Daoy (cell line): ENCODE results near the gene ZNRF4. TPM values are rescaled to one million over a fixed set of nuclear protein-coding genes. Genes with fewer than 3 reads are reported as not detected.
"Not testable (repeated sequence)": the region's sequence is repeated elsewhere in the genome, so short reads cannot be mapped to it uniquely, and the experiment has no call there.

Source experiments
- DNase-seq: peaks from one replicate; pipeline ENCODE4 v3.0.0-alpha.2; 2015; ENCODE audit warnings: low read depth
- total RNA-seq: library from RNA; depleted of rRNA; stranded (reverse); fragments of >200 nt; shearing (Covaris generic); gene quantifications from 2 replicates; pipeline ENCODE4 v1.2.3, GENCODE V29; 2014; rRNA removed

The ZNRF4 gene, protein sequence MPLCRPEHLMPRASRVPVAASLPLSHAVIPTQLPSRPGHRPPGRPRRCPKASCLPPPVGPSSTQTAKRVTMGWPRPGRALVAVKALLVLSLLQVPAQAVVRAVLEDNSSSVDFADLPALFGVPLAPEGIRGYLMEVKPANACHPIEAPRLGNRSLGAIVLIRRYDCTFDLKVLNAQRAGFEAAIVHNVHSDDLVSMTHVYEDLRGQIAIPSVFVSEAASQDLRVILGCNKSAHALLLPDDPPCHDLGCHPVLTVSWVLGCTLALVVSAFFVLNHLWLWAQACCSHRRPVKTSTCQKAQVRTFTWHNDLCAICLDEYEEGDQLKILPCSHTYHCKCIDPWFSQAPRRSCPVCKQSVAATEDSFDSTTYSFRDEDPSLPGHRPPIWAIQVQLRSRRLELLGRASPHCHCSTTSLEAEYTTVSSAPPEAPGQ
- total RNA-seq = not detected in 2 replicates

DNA sequence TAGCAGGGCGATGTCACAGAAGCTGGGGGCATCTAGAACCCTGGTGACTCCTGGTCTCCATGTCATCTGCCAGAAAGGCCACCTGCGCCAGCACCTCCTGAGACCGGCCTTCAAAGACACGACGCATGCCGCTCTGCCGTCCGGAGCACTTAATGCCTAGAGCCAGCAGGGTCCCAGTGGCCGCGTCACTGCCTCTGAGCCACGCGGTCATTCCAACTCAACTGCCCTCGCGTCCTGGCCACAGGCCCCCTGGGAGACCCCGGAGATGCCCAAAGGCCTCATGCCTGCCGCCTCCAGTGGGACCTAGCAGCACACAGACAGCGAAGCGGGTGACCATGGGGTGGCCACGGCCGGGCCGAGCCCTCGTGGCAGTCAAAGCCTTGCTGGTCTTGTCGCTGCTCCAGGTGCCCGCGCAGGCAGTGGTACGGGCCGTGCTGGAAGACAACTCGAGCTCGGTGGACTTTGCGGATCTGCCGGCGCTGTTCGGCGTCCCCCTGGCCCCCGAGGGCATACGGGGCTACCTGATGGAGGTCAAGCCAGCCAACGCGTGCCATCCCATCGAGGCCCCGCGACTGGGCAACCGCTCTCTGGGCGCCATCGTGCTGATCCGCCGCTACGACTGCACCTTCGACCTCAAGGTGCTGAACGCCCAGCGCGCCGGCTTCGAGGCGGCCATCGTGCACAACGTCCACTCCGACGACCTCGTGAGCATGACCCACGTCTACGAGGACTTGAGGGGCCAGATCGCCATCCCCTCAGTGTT lies at the start of gene ZNRF4:
ZNRF4 (plus strand) TSS at position 51 of the 763 bp plus-strand sequence; CDS start at position 126, 75 bp downstream.
- no peak for DNase-seq

DNA sequence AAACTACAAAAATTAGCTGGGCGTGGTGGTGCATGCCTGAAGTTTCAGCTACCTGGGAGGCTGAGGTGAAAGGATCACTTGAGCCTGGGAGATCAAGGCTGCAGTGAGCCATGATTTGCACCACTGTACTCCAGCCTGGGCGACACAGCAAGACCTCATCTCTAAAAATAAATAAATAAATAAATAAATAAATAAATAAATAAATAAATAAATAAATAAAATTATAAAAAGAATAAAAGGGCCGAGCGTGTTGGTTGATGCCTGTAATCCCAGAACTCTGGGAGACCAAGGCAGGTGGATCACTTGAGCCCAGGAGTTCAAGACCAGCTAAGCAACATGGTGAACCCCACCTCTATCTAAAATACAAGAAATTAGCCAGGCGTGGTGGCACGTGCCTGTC lies 49.0 kb upstream of the ZNRF4 start:
- not testable (repeated sequence) for DNase-seq

DNA sequence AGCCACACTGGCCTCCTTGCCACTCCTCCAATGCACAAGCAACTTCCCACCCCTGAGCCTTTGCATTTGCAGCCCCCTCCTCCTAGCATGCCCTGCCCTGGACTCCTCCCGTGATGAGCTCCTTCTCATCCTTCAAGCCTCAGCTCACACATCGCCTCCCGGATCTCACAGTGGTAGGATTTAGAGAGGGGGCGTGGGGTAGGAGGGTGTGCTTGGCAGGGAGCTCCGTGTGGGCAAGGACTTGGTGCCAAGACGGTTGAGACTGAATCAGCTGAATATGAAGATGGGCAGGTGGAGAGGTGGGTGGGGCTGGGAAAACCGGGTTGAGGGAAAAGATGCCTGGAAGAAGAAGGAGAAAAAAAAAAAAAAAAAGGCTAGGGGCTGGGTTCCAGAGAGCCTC lies 48.4 kb upstream of the ZNRF4 start:
- DNase-seq = no peak

DNA sequence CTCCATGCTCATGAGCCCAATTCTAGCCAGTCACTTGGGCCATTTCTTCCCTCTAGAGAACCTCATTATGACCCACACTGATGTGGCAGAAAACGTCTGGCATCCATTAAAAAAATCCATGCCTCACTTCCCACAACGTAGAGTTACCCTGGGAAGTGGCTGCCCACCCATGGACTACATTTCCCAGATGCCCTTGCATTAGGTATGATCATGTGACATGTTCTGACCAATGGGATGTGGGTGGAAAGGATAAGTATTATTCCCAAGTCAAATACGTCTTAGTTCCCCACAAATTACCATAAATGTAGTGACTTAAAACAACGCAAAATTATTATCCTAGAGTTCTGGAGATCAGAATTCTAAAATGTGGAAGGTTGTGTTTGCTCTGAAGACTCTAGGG lies 47.9 kb upstream of the ZNRF4 start:
- peak; percentile 43 for DNase-seq

DNA sequence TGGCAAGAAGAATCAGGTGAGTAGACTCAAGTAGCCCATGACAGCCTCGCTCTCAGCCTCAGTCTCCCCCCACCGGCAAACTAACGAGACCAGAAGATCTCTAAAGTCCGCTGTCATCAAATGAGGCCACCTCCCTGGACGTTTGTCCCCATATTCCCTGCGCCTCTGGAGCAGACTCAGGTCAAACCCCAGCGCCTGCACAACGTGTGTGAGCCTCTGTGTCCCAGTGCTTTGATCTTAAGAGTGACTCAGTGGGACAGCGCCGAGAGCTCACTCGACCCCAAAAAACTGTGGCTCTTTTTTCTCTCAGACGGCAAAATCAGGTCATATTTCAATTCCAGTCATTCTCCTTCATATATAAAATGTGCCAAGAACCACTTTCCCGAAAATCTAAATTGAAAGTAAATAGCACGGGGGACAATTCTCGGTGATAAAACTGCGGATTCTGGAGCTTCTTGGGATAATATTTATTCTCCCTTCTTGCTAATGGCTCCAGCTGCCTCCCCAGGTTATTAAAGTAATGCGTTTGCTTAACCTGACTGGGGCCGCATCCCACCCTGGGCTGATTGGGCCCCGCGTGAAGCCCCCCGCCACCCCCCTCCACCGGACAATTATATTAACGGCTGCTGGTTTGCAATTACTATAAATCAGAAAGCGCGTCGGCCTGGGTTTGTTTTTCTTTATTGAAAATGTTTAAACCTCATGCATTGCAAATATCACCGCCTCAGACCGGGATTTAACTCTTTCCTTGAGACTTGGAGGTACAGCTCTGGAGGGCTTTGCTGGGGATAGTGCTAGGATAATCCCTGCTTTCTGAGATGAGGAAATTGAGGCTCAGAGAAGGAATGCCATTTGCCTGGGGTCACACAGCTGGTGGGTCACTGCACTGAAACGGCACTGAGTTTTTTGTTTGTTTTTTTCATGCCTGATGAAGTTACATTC lies 37.5 kb upstream of the ZNRF4 start:
- DNase-seq = no peak

DNA sequence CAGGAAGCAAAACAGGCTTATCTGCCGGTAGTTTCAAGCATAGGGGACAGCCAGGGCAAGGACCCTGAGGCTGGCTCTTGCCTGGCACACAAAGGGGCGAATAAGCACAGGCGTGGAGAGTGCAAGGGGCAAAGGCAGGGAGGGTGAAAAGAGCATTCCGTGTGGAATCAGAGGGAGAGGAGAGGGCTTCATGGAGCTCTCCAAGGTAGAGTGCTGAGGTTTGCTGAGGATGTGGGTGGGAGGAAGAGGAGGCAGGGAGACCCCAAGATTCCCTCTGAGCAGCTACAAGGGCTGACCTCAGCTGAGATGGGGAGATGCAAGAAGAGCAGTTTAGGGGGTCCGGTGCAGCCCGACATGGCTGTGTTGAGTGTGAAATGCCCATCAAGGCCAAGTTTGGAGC lies 36.5 kb upstream of the ZNRF4 start:
- no peak for DNase-seq

DNA sequence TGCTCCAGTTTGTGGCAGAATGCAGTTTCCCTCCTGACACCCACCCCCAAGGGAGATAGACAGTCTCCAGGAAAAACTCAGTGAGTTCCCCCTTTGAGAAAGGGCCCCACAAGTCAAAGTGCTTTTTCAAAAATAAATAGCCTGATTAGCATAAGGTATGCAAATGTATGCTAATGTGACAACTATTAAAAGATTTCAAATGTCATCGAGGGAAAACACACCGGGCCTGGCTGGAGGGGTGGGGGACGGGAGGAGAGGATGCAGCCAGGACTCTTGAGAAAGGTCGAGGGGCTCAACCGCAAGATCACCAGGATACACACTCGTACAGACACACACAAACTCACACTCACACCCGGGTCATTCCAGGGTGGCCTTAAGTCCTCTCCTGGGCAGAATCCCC lies 34.3 kb upstream of the ZNRF4 start:
- DNase-seq = no peak

DNA sequence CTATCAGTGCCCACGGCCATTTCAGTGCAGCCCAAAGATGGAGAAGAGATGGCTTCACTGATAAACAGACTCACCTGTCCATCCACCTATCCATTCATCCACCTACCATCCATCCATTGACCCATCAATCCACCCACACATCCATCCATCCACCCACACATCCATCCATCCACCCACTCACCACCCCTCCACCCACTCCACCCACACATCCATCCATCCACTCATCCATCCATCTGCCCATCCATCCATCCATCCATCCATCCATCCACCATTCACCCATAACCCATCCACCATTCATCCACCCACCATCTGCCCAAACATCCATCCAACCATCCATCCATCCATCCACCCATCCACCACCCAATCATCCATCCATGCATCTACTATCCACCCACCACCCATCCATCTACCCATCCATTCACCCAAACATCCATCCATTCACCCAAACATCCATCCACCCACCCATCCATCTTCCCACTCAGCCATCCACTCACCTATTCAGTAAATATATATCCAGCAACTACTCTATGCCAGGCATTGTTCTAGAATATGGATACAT lies 31.6 kb upstream of the ZNRF4 start:
- DNase-seq = no peak

DNA sequence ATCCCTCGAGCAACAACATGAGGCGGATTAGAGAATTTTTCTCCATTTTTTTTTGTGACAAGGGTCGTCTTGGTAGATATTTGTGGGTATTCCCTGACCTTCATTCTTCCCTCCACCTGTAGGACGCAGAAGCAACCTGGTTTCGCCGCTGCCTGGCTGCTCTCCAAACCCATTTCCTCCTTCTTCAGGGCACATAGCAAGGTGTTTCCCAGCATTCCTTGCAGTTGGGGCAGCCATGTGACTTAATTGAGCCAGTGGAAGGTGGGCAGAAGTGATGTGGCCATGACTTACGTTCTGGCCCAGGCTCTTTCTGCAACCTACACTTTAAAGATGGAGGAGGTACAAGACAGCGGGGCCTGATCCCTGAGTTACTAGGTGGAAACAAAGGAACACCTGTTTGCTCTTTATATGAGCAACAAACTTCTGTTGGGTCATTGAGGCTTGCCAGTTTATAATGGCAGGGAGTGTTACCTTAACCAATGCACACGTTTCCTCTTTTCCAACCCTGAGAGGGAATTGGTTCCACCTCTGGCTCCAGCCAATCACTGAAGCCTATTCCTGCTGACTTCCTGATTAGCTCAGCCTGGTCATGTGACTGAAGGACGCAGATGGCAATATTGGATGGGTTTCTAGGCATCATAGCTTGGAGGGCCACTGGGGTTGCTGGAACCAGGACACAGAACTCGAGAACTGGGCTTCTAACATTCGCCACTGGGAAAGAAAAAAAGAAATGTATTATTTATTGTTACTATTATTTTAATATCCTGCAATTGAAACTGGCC lies 30.8 kb upstream of the ZNRF4 start:
- DNase-seq = no peak

DNA sequence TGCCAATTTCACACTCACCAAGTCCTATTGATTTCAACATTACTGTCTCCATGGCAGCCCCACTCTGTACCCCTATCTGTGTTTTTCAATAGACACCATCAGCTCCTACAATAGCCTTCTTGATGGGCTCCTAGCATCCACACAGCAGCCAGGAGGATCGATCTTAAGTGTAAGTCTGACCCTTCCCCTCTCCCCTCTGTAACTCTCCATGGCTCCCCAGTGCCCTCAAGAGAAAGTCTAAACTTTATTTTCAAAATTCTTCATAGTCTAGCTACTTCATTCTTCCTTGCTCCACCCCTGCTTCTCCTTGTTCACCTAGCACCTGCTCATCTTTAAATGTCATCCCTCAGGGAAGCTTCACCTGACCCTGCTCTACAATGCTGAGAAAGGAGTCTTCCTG lies 30.0 kb upstream of the ZNRF4 start:
- DNase-seq = no peak

DNA sequence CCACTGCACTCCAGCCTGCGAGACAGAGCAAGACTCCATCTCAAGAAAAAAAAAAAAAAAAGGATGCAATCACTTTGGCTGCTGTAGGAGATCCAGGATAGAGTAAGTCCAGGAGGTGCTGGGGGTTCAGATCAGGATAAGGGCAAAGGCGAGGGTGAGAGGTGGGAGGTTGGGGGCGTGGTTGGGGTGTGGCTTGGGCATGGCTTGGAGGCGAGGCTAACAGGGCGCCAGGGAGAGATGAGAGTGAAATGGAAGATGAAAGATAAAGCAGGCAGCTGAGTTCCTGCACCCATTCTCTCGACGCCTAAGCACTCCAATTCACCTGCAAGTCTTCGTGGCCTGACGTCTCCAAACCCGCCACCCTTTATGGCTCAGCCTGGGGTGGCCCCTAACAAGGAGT lies 25.0 kb upstream of the ZNRF4 start:
- DNase-seq = no peak

DNA sequence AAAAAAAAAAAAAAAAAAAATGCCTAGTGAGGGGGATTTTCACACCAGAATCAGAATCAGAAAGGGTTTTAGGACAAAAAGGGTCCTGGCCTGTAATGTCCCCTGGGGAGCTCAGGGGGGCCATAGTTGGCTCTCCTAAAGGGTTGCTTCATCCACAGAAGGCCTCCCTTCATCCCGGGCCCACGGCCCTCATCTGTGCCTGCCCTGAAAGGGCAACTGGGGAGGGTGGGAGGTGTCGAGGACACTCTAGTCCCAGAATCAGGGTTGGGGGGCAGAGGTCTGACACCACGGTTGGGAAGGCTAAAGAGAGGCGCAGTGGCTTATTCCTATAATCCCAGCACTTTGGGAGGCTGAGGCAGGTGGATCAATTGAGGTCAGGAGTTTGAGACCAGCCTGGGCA lies 22.5 kb upstream of the ZNRF4 start:
- DNase-seq = no peak

DNA sequence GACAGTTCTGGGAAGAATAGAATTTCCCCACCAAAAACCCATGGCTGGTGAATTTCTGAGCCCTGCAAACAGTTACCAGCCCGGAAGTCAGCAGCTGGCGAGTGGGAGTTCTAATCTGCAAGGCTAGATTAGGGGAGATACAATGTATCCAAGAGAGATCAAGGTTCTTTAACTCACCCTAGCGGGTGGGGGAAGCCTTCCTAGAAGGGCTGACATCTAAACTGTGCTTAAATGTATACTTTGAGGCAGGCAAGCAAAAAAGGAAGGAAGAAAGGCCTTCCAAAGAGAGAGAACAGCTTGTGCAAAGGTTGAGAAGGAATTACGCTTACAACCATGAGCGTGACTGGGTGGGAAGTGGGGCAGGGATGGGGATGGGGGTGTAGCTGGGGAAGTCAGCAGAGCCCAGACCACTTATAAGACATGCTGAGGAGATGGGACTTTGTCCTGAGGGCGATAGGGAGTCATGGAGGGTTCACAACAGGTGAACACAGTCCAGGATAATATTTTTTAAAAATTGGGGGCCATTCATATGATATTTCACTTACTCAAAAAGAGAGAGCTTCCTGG lies 20.8 kb upstream of the ZNRF4 start:
- DNase-seq = no peak

DNA sequence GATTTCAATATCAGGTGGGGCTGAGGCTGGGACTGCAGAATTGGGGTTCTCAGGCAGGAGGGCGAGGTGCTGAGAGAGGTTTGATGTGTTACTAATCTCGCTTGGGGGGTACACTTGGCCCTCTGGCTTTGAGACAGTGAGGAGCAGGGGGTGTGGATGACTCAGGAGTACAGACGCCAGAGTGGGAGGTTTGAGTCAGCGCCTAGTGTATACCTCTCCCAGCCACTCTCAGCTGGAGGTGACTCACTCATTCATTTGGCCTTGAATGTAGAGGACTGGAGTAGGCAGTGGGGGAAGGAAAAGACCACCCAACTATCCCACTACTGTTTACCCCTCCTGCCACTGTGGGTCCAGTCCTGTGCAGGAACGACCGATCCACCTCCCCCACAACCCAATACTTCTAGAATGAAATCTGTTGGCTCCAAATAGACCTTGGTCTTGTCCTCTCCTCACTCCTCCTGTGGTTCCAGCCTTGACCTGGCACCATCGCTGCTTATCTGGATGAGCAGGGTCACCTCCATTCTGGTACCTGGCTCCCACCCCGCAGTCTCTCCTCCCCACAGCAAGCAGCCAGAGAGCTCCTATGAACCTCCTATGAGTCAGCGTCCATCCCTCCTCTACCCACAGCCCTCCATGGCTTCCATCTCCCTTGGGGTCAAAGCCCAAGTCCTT lies 20.1 kb upstream of the ZNRF4 start:
- peak; percentile 95 for DNase-seq

DNA sequence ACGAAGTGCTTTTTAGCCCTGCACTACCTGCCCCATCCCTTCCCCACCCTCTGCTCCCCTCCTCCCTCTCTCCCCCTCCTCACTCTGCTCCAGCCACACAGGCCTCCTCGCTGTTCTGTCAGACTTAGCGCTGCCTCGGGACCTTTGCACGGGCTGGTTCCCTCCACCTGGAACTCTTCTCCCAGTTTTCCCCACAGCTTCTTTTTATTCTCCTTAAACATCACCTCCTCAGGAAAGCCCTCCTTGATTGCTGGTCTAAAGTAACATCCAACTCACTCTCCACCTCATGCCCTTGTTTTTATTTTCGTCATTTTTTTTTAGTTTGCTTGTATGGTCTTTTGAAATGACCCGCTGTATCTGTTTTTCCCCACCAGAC lies 19.6 kb upstream of the ZNRF4 start:
- DNase-seq = no peak

DNA sequence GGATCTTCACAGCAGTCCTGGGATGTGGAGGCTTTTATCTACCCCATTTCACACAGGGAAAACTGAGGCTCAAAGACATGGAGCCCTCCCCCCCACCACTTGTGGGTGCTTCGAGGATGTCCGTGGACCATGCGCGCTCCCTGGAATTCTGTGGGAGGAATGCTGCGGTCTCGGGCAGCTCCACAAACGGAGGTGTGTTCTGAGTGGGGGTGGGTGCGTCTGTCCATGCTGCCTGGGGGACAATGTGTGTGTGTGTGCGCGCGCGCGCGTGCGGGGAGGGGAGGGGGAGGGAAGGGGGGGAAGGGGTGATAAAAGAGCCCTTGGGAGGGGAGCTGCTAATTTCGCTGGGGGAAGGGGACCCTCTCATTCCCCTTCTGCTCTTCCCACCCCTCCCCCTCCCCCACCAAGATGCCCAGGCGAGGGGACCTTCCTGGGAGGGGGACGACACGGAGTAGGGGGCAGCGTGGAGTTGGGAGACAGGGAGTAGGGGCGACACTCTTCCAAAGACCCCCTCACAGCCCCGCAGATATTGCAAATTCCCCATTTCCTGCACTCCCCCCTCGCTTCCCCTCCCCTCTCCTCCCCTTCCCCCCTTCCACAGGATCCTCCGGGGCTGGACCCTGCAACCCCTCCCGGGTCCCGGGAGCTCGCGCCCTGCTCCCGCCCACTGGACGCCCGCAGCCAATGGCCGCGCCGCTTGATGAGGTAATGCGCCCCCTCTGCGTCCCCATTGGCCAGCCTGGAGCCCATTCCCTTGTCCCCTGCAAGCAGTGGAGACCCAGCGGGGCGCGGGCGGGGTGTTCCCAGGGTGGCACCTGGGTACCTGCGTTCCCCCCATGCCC lies 18.9 kb upstream of the ZNRF4 start:
- DNase-seq = peak; percentile 85

DNA sequence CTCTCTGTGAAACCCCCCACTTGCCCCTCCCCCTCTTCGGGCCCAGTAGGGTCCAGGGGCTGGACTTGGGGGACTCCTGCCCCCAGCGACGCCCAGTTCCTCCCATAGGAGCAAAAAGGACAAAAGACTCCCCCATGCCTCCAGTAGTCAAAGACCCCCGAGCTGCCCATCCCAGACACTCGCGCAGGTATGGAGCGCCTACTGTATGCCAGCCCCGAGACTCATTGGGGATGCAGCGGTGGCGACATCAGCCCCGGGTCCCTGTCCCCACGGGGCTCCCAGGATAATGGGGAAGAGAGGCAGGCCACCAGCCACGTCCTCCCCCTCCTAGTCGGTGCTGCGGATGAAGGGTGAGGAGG lies 18.3 kb upstream of the ZNRF4 start:
- no peak for DNase-seq

DNA sequence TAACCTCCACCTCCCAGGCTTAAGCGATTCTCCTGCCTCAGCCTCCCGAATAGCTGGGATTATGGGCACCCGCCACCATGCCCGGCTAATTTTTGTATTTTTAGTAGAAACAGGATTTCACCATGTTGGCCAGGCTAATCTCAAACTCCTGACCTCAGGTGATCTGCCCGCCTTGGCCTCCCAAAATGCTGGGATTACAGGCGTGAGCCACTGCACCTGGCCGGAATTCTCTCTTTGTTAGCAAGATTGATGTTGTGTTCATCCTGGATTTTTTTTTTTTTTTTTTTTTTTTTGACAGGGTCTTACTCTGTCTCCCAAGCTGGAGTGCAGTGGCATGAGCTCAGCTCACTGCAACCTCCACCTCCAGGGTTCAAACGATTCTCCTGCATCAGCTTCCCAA lies 16.5 kb upstream of the ZNRF4 start:
- not testable (repeated sequence) for DNase-seq

DNA sequence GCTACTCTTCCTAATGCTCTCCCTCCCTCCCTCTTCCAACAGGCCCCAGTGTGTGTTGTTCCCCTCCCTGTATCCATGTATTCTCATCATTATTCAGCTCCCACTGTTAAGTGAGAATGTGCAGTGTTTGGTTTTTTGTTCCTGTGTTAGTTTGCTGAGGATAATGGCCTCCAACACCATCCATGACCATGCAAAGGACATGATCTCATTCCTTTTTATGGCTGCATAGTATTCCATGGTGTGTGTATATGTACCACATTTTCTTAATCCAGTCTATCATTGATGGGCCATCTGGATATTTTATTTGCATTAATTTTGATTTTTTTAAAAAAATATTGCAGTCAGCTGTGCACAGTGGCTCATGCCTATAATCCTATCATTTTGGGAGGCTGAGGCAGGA lies 15.8 kb upstream of the ZNRF4 start:
- DNase-seq = no peak
